ENCODE results near the gene ULBP3.
"Not testable (repeated sequence)": the region's sequence is repeated elsewhere in the genome, so short reads cannot be mapped to it uniquely, and the experiment has no call there.

Gene ULBP3

GRCh38 chr6:150078788-150079187 is 9.9 kb upstream of the ULBP3 start:
- H4K20me1 ChIP-seq (ENCODE audit: insufficient read depth, low read length), result no peaks in the 10 kb centered on the region
- no peaks in the 10 kb centered on the region for H3K4me1 ChIP-seq (ENCODE audit: insufficient read depth, low read length, severe bottlenecking)
- no peaks in the 10 kb centered on the region for H3K9me2 ChIP-seq (ENCODE audit: low read depth, low read length)
- H3K36me3 ChIP-seq (ENCODE audit: insufficient read depth, low read length), result no peaks in the 10 kb centered on the region
- H3K27me3 ChIP-seq (ENCODE audit: insufficient read depth, low read length), result no peaks in the 10 kb centered on the region
- H2AFZ ChIP-seq (ENCODE audit: low read length), result no peak overlapping the region
- no peak overlapping the region for H3K27ac ChIP-seq (ENCODE audit: low read depth, low read length, poor library complexity, severe bottlenecking)
- H3K4me3 ChIP-seq (ENCODE audit: low read depth, low read length, poor library complexity, severe bottlenecking), result no peak overlapping the region
- H3K4me2 ChIP-seq (ENCODE audit: low read length), result no peak overlapping the region
- TF ChIP-seq CTCF (IDR thresholded peaks at IDR 0.05; ENCODE audit: low read length), result no peak
- TF ChIP-seq EZH2 (IDR thresholded peaks at IDR 0.05; ENCODE audit: borderline replicate concordance, low read length), result no peak
- H3K9ac ChIP-seq (ENCODE audit: low read length), result no peak overlapping the region
- H3K9me3 ChIP-seq (ENCODE audit: low read length), result no peaks in the 10 kb centered on the region
- no peaks in the 10 kb centered on the region for H3K79me2 ChIP-seq (ENCODE audit: insufficient read depth, low read length)
- H3F3A ChIP-seq (ENCODE audit: insufficient read depth, low read length), result no peaks in the 10 kb centered on the region

GRCh38 chr6:150076196-150076893 is 7.4 kb upstream of the ULBP3 start:
- no peak overlapping the region for H3K4me3 ChIP-seq (ENCODE audit: low read depth, low read length, poor library complexity, severe bottlenecking)
- no peaks in the 10 kb centered on the region for H3K9me3 ChIP-seq (ENCODE audit: low read length)
- no peak overlapping the region for H3K27ac ChIP-seq (ENCODE audit: low read depth, low read length, poor library complexity, severe bottlenecking)
- no peaks in the 10 kb centered on the region for H3K79me2 ChIP-seq (ENCODE audit: insufficient read depth, low read length)
- no peaks in the 10 kb centered on the region for H3K36me3 ChIP-seq (ENCODE audit: insufficient read depth, low read length)
- H3F3A ChIP-seq (ENCODE audit: insufficient read depth, low read length), result no peaks in the 10 kb centered on the region
- TF ChIP-seq EZH2 (IDR thresholded peaks at IDR 0.05; ENCODE audit: borderline replicate concordance, low read length), result no peak
- no peaks in the 10 kb centered on the region for H3K9me2 ChIP-seq (ENCODE audit: low read depth, low read length)
- H3K4me1 ChIP-seq (ENCODE audit: insufficient read depth, low read length, severe bottlenecking), result no peaks in the 10 kb centered on the region
- no peak overlapping the region for H3K9ac ChIP-seq (ENCODE audit: low read length)
- H3K4me2 ChIP-seq (ENCODE audit: low read length), result no peak overlapping the region
- no peak overlapping the region for H2AFZ ChIP-seq (ENCODE audit: low read length)
- no peaks in the 10 kb centered on the region for H4K20me1 ChIP-seq (ENCODE audit: insufficient read depth, low read length)
- no peaks in the 10 kb centered on the region for H3K27me3 ChIP-seq (ENCODE audit: insufficient read depth, low read length)

GRCh38 chr6:150075034-150075421 is 6.1 kb upstream of the ULBP3 start:
- H3K4me3 ChIP-seq (ENCODE audit: low read depth, low read length, poor library complexity, severe bottlenecking), result no peak overlapping the region
- no peaks in the 10 kb centered on the region for H3K4me1 ChIP-seq (ENCODE audit: insufficient read depth, low read length, severe bottlenecking)
- H3K27ac ChIP-seq (ENCODE audit: low read depth, low read length, poor library complexity, severe bottlenecking), result no peak overlapping the region
- no peak overlapping the region for H3K4me2 ChIP-seq (ENCODE audit: low read length)
- H3K79me2 ChIP-seq (ENCODE audit: insufficient read depth, low read length), result no peaks in the 10 kb centered on the region
- no peak overlapping the region for H3K9ac ChIP-seq (ENCODE audit: low read length)
- H3K9me2 ChIP-seq (ENCODE audit: low read depth, low read length), result no peaks in the 10 kb centered on the region
- H3K9me3 ChIP-seq (ENCODE audit: low read length), result no peaks in the 10 kb centered on the region
- H3K27me3 ChIP-seq (ENCODE audit: insufficient read depth, low read length), result no peaks in the 10 kb centered on the region
- TF ChIP-seq CTCF (IDR thresholded peaks at IDR 0.05; ENCODE audit: low read length) (no peak), EZH2 (IDR thresholded peaks at IDR 0.05; ENCODE audit: borderline replicate concordance, low read length) (no peak)
- no peak overlapping the region for H2AFZ ChIP-seq (ENCODE audit: low read length)
- no peaks in the 10 kb centered on the region for H3K36me3 ChIP-seq (ENCODE audit: insufficient read depth, low read length)
- H3F3A ChIP-seq (ENCODE audit: insufficient read depth, low read length), result no peaks in the 10 kb centered on the region
- H4K20me1 ChIP-seq (ENCODE audit: insufficient read depth, low read length), result no peaks in the 10 kb centered on the region

GRCh38 chr6:150074396-150075033 is 5.6 kb upstream of the ULBP3 start:
- not testable (repeated sequence) for H3K9me3 ChIP-seq (ENCODE audit: low read length); H3K27ac ChIP-seq (ENCODE audit: low read depth, low read length, poor library complexity, severe bottlenecking); H3K27me3 ChIP-seq (ENCODE audit: insufficient read depth, low read length); H3F3A ChIP-seq (ENCODE audit: insufficient read depth, low read length); H3K4me2 ChIP-seq (ENCODE audit: low read length); H3K4me3 ChIP-seq (ENCODE audit: low read depth, low read length, poor library complexity, severe bottlenecking); H3K9ac ChIP-seq (ENCODE audit: low read length); H3K4me1 ChIP-seq (ENCODE audit: insufficient read depth, low read length, severe bottlenecking); H2AFZ ChIP-seq (ENCODE audit: low read length); H3K9me2 ChIP-seq (ENCODE audit: low read depth, low read length); H3K36me3 ChIP-seq (ENCODE audit: insufficient read depth, low read length); H3K79me2 ChIP-seq (ENCODE audit: insufficient read depth, low read length); H4K20me1 ChIP-seq (ENCODE audit: insufficient read depth, low read length)
